ENCODE data around the gene TAOK1.
A peak's percentile ranks its signal among the peaks of the same experiment; 100 is the strongest.

The TAOK1 gene

GRCh38 chr17:29591737-29592608 lies 201.8 kb downstream of the TAOK1 start:
- Histone ChIP-seq H3K9me3 (ENCODE audit: control insufficient read depth, insufficient read depth, low read depth, low read length) (no peaks in the 10 kb centered on the region), H3K4me1 (ENCODE audit: control insufficient read depth, insufficient read depth, low read length) (peaks cover 38% of the 10 kb centered on the region), H3K36me3 (ENCODE audit: control insufficient read depth in 2 of 2, insufficient read depth in 1 of 2, low read length in 2 of 2) (peaks cover 0 to 3% of the 10 kb centered on the region in 2 experiments; a peak in 1 of 3 replicates), H3K4me3 (ENCODE audit: low read depth, low read length) (peak overlapping the region; percentile 36), H3K27ac (ENCODE audit: extremely low read depth, low read depth, low read length) (peak overlapping the region; percentile 82)
- CTCF ChIA-PET = interaction anchor here (0.5 to 5.1 kb wide), 52 partner anchors 8 to 1527 kb away, joined by 3 to 74 read pairs (median 4); partner anchors contain the start of genes ABHD15 and TP53I13
- POLR2A ChIA-PET = interaction anchor here (1.0 to 2.6 kb wide), 18 partner anchors 11 to 872 kb away, joined by 3 to 28 read pairs (median 6); partner anchors contain the start of genes ABHD15, CORO6, MYO18A and NUFIP2
- TF ChIP-seq ZBTB8A (tag by site-specific recombination; IDR thresholded peaks at IDR 0.05) (peak; percentile 95), ZFP69B (tag by site-specific recombination; IDR thresholded peaks at IDR 0.05) (peak; percentile 96), ZIC2 (tag by site-specific recombination; IDR thresholded peaks at IDR 0.05) (peak; percentile 86), ZNF626 (tag by site-specific recombination; IDR thresholded peaks at IDR 0.05) (no peak), ZNF837 (tag by site-specific recombination; IDR thresholded peaks at IDR 0.05) (no peak), ZNF366 (tag by site-specific recombination; conservative IDR thresholded peaks at IDR 0.05) (peak; percentile 99), CTCF (tag by site-specific recombination; IDR thresholded peaks at IDR 0.05) (peak; percentile 98), ZNF561 (tag by site-specific recombination; IDR thresholded peaks at IDR 0.05; ENCODE audit: borderline replicate concordance) (peak; percentile 77; the same call in 1 of the 2 replicates), ZNF10 (tag by site-specific recombination; IDR thresholded peaks at IDR 0.05) (0 out of 2 replicates have a peak, but pooled peaks have one; percentile 7), ZBTB20 (tag by site-specific recombination; IDR thresholded peaks at IDR 0.05) (peak; percentile 98), SCRT1 (tag by site-specific recombination; IDR thresholded peaks at IDR 0.05; ENCODE audit: borderline replicate concordance) (0 out of 2 replicates have a peak, but pooled peaks have one; percentile 43), ZFP37 (tag by site-specific recombination; IDR thresholded peaks at IDR 0.05) (peak; percentile 61; the same call in 1 of the 2 replicates), ZNF266 (tag by site-specific recombination; IDR thresholded peaks at IDR 0.05; ENCODE audit: low read depth) (no peak), KLF1 (tag by site-specific recombination; IDR thresholded peaks at IDR 0.05) (peak; percentile 82; the same call in 1 of the 2 replicates), ZNF707 (tag by site-specific recombination; IDR thresholded peaks at IDR 0.05) (no peak), ZNF394 (tag by site-specific recombination; IDR thresholded peaks at IDR 0.05; ENCODE audit: borderline replicate concordance) (peak; percentile 70; the same call in 1 of the 2 replicates), WT1 (tag by site-specific recombination; IDR thresholded peaks at IDR 0.05) (peak; percentile 95), PRDM1 (tag by site-specific recombination; IDR thresholded peaks at IDR 0.05) (peak; percentile 92), TCF7L2 (IDR thresholded peaks at IDR 0.05; ENCODE audit: borderline replicate concordance, low read depth, low read length) (no peak), ZNF571 (tag by site-specific recombination; IDR thresholded peaks at IDR 0.05) (no peak), KLF17 (tag by site-specific recombination; IDR thresholded peaks at IDR 0.05) (peak; percentile 88), ZNF639 (tag by site-specific recombination; IDR thresholded peaks at IDR 0.05) (0 out of 2 replicates have a peak, but pooled peaks have one; percentile 77), KLF16 (tag by site-specific recombination; IDR thresholded peaks at IDR 0.05) (peak; percentile 86), ZNF629 (tag by site-specific recombination; IDR thresholded peaks at IDR 0.05) (peak; percentile 73), ZNF175 (tag by site-specific recombination; IDR thresholded peaks at IDR 0.05) (no peak), SP2 (tag by site-specific recombination; IDR thresholded peaks at IDR 0.05) (peak; percentile 88), ZSCAN16 (tag by site-specific recombination; IDR thresholded peaks at IDR 0.05) (no peak), ZNF292 (tag by site-specific recombination; IDR thresholded peaks at IDR 0.05; ENCODE audit: borderline replicate concordance, low read depth) (no peak)
- TF ChIP-seq, protein P1, sequence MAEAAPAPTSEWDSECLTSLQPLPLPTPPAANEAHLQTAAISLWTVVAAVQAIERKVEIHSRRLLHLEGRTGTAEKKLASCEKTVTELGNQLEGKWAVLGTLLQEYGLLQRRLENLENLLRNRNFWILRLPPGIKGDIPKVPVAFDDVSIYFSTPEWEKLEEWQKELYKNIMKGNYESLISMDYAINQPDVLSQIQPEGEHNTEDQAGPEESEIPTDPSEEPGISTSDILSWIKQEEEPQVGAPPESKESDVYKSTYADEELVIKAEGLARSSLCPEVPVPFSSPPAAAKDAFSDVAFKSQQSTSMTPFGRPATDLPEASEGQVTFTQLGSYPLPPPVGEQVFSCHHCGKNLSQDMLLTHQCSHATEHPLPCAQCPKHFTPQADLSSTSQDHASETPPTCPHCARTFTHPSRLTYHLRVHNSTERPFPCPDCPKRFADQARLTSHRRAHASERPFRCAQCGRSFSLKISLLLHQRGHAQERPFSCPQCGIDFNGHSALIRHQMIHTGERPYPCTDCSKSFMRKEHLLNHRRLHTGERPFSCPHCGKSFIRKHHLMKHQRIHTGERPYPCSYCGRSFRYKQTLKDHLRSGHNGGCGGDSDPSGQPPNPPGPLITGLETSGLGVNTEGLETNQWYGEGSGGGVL (tag by site-specific recombination; IDR thresholded peaks at IDR 0.05) = peak; percentile 83
- TF ChIP-seq, protein P2, sequence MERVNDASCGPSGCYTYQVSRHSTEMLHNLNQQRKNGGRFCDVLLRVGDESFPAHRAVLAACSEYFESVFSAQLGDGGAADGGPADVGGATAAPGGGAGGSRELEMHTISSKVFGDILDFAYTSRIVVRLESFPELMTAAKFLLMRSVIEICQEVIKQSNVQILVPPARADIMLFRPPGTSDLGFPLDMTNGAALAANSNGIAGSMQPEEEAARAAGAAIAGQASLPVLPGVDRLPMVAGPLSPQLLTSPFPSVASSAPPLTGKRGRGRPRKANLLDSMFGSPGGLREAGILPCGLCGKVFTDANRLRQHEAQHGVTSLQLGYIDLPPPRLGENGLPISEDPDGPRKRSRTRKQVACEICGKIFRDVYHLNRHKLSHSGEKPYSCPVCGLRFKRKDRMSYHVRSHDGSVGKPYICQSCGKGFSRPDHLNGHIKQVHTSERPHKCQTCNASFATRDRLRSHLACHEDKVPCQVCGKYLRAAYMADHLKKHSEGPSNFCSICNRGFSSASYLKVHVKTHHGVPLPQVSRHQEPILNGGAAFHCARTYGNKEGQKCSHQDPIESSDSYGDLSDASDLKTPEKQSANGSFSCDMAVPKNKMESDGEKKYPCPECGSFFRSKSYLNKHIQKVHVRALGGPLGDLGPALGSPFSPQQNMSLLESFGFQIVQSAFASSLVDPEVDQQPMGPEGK (tag by site-specific recombination; IDR thresholded peaks at IDR 0.05) = peak; percentile 98

Measured in HEK293 (cell line).